RPMI7951 (cell line): ENCODE results near the gene ZSWIM5. TPM values are rescaled to one million over a fixed set of nuclear protein-coding genes. Genes with fewer than 3 reads are reported as not detected.
"Not testable (repeated sequence)": the region's sequence is repeated elsewhere in the genome, so short reads cannot be mapped to it uniquely, and the experiment has no call there.

ENCODE experiments used
- DNase-seq: peaks from one replicate; pipeline ENCODE4 v3.0.0-alpha.2; 2012; ENCODE audit warnings: low read depth
- total RNA-seq: library from RNA; depleted of rRNA; stranded (reverse); fragments of >200 nt; shearing (Covaris generic); gene quantifications from 2 replicates; pipeline ENCODE4 v1.2.3, GENCODE V29; 2014

The ZSWIM5 gene
- total RNA-seq, 1 experiment from 2014 or later = not detected

GRCh38 chr1:45146833-45147232, 59.6 kb downstream of the ZSWIM5 start:
- no peak for DNase-seq

- no peak for DNase-seq
Measured at GRCh38 chr1:45141247-45142003, 65.0 kb downstream of the ZSWIM5 start.

- no peak for DNase-seq
Measured at GRCh38 chr1:45136984-45137383, 69.4 kb downstream of the ZSWIM5 start.

GRCh38 chr1:45135316-45135715, 71.1 kb downstream of the ZSWIM5 start:
- no peak for DNase-seq

GRCh38 chr1:45134461-45134873, 71.9 kb downstream of the ZSWIM5 start:
- no peak for DNase-seq

GRCh38 chr1:45132719-45133118, 73.7 kb downstream of the ZSWIM5 start:
- DNase-seq = not testable (repeated sequence)

DNA sequence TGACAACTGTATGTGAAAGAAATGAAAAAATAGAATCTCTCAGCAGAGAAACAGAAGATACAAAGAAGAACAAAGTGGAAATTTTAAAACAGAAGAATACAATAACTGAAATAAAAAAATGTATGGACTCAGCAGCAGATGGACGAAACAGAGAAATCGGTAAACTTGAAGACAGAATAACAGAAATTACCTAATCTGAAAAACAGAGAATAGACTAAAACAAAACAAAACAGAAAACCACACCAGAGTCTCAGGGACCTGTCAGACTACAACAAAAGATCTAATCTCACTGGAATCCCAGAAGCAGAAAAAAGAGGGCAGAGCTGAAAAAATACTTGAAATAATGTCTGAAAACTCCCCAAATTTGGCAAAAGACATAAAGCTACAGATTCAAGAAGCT, 83.0 kb downstream of the ZSWIM5 start:
- DNase-seq = no peak

DNA sequence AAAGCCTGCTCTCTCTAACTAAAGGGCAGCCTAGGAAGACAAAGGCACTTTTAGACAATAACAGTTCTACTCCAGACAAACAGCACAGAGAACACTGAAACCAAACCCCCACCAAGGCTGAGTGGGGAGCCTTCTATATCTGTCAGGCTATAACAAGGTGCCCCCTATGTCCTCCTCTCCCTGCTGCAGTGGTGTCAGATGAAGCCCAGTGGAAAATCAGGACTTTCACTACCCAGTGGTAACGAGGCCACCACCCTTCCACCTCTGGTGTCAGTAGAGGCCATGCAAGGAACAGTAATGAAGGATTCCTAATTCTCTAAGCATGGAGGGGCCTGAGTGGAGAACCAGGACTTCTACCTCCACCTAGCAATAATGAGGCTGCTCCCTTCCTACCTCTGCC, 83.7 kb downstream of the ZSWIM5 start:
- no peak for DNase-seq

DNA sequence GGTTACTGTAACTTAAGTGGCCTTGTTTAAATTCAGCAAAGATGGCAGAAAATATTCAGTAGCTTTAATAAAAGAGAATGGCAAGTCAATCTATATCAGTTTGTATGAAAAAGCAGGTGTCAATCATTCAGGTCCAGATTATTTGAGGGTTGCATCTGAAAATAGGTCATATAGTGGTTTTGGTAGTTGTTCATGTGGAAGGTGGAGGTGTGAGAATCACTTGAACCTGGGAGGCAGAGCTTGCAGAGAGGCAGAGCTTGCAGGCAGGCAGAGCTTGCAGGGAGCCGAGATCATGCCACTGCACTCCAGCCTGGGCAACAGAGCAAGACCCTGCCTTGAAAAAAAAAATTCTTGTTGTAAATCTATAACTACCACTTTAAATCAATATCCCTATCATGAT, 88.6 kb downstream of the ZSWIM5 start:
- no peak for DNase-seq

DNA sequence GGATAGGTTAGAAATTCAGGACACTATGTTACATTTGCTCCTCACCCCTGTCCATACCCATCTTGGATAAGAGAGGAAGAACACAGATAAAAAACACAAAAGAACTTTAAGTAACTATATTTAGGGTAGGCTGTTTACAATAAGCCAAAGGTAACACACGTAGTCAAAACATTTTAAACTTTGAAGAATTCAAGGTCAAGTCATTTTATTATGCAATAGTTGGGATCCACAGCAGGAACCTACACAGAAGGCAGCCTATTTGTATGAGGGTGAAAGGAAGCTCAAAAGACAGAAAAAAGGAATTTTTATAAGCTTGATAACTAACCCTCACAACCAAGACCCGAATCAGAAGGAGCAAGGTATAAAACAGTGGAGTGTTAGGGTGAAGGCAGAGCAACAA, 89.6 kb downstream of the ZSWIM5 start:
- DNase-seq = no peak

DNA sequence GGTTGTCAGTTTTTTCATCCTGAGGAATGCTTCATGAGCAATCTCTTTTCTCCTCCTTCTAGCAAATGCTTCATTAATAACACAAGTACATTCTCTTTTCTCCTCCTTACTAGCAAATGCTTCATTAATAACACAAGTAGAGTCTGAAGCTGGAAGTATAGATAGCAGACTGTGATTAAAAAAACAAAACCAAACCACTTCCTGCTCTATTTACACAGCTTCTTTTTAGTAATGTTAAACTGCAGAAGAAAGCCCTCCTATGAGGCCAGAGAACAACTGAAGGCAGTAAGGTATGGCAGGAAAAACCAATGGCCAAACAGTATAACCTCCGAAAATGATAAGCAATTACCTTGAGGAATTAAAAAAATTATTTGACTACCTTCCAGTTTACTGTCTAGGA, 90.1 kb downstream of the ZSWIM5 start:
- DNase-seq = no peak

DNA sequence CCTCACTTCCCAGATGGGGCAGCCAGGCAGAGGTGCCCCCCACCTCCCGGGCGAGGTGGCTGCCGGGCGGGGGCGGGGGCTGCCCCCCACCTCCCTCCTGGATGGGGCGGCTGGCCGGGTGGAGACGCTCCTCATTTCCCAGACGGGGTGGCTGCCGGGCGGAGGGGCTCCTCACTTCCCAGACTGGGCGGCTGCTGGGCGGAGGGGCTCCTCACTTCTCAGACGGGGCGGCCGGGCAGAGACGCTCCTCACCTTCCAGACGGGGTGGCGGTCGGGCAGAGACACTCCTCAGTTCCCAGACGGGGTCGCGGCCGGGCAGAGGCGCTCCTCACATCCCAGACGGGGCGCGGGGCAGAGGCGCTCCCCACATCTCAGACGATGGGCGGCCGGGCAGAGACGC, 91.2 kb downstream of the ZSWIM5 start:
- DNase-seq = not testable (repeated sequence)

- DNase-seq = no peak
Measured at GRCh38 chr1:45112661-45113060, 93.7 kb downstream of the ZSWIM5 start.

DNA sequence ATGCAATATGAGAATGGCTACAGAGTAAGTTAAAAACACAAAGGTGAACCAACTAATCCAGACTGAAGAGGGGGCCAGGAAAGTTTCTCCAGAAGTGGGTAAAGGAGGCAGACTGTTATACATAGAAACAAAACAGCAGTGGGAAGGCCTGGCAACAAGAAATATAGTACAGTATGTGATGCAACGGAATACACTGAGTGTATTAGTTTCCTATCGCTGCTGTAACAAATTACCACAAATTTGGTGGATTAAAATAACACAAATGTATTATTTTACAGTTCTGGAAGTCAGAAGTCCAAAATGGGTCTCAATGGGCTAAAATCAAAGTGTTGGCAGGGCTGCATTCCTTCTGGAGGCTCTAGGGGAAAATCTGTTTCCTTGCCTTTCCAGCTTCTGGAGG, 95.2 kb downstream of the ZSWIM5 start:
- DNase-seq = no peak

DNA sequence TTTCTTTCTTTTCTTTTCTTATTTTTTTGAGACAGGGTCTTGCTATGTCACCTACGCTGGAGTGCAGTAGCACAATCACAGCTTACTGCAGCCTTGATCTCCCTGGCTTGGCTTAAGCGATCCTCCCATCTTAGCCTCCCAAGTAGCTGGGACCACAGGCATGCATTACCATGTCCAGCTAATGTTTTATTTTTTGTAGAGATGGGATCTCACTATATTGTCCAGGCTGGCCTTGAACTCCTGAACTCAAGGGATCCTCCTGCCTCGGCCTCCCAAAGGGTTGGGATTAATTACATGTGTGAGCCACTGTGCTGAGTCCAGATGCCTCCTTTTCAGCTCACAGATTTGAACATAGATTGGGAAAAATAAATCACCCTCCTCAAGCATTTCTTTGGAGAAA, 98.6 kb downstream of the ZSWIM5 start:
- DNase-seq = no peak

DNA sequence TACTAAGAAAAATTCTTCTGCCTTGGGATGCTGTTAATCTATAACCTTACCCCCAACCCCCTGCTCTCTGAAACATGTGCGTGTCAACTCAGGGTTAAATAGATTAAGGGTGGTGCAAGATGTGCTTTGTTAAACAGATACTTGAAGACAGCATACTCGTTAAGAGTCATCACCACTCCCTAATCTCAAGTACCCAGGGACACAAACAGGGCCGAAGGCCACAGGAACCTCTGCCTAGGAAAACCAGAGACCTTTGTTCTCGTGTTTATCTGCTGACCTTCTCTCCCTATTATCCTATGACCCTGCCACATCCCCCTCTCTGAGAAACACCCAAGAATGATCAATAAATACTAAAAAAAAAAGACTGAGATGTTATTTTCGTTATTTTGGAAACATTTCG, 99.5 kb downstream of the ZSWIM5 start:
- DNase-seq = not testable (repeated sequence)

- not testable (repeated sequence) for DNase-seq
Measured at GRCh38 chr1:45106156-45106545, 100.3 kb downstream of the ZSWIM5 start.

DNA sequence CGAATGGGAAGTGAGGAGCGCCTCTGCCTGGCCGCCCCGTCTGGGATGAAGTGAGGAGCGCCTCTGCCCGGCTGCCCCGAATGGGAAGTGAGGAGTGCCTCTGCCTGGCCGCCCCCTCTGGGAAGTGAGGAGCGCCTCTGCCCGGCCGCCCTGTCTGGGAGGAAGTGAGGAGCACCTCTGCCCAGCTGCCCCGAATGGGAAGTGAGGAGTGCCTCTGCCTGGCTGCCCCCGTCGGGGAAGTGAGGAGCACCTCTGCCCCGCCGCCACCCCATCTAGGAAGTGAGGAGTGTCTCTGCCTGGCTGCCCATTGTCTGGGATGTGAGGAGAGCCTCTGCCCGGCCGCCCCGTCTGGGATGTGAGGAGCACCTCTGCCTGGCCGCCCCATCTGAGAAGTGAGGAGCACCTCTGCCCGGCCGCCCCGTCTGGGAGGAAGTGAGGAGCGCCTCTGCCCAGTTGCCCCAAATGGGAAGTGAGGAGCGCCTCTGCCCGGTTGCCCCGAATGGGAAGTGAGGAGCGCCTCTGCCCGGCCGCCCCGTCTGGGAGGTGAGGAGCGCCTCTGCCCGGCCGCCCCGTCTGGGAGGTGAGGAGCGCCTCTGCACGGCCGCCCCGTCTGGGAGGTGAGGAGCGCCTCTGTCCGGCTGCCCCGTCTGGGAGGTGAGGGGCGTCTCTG, 100.8 kb downstream of the ZSWIM5 start:
- not testable (repeated sequence) for DNase-seq

DNA sequence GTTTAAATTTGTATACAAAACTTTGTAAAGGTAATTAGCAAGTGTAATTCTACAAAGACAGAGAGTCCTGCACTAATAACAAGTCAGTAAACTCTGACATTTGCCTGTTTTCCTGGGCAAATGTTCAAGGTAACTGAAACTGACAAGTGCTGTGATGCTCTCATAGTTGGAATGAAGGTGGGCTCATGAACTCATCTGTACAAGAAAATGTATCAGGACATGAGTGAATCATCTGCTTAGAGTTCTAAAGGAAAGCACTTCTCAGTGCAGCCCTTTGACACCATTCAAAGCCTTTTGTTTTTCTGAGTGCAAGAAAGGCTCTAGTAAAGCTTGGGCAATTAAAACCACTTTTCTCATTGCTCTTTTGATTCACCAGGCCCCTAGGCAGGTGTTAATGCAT, 102.9 kb downstream of the ZSWIM5 start:
- DNase-seq = no peak

DNA sequence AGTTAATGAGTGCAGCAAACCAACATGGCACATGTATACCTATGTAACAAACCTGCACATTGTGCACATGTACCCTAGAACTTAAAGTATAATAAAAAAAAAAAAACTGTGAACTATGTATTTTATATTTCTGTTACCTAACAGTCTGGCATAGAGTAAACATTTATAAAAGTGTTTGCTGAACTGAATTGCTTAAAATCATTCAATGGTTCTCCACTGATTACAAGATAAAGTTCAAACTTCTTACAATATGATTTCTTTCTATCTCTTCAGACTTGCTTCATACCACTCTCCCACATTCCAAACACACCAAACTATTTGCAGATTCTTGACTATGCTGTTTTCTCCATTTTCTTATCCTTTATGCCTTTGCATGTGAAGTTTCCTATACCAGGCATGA, 104.5 kb downstream of the ZSWIM5 start:
- no peak for DNase-seq

DNA sequence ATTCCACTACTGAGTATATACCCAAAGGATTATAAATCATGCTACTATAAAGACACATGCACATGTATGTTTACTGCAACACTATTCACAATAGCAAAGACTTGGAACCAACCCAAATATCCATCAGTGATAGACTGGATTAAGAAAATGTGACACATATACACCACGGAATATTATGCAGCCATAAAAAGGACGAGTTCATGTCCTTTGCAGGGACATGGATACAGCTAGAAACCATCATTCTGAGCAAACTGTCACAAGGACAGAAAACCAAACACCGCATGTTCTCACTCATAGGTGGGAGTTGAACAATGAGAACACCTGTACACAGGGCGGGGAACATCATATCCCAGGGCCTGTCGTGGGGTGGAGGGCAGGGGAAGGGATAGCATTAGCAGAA, 104.9 kb downstream of the ZSWIM5 start:
- DNase-seq = not testable (repeated sequence)

DNA sequence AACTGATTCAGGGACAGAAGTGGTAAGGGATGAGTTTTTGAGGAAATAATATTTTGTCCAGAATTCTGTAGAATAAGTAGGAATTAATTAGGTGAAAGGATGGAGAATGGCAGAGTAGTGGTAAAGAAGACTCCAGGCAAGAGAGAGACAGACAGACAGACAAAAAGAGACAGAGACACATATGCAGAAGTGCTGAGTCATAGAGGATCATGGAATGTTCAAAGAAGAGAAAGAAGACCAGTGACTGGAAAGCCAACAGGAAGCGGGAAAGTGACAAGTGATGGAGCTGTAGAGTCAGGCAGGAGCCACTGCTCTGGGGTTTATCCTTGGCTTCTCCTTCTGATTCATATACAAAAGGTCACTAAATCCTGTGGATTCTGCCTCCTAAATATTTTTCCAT, 108.5 kb downstream of the ZSWIM5 start:
- peak; percentile 53 for DNase-seq

- no peak for DNase-seq
Measured at GRCh38 chr1:45097079-45097478, 109.3 kb downstream of the ZSWIM5 start.

- no peak for DNase-seq
Measured at GRCh38 chr1:45095450-45095849, 111.0 kb downstream of the ZSWIM5 start.
